GM23338 (cell line): ENCODE data around the gene TBC1D5. TPM values are rescaled to one million over a fixed set of nuclear protein-coding genes. Genes with fewer than 3 reads are reported as not detected.
A peak's percentile ranks its signal among the peaks of the same experiment; 100 is the strongest.

ENCODE experiments used
- ATAC-seq: fragments of 200-7000 bp; cut with Tn5 transposase; 3 replicates; pipeline ENCODE4 v1.9.1; 2020
- DNase-seq: peaks from one replicate; pipeline ENCODE4 v3.0.0-alpha.2; 2015; ENCODE audit warnings: low spot score
- H2AFZ ChIP-seq: fragments of 200-600 bp; sonication (generic); 2 replicates; pipeline ENCODE4 v1.8.0; 2016; ENCODE audit warnings: antibody characterized with exemption, mild to moderate bottlenecking, moderate library complexity
- H3F3A ChIP-seq: fragments of 200-600 bp; sonication (generic); replicated peaks from 2 replicates; pipeline ENCODE4 v1.8.0; 2017; ENCODE audit warnings: antibody characterized with exemption, mixed run types, low read depth
- H3K27ac ChIP-seq: fragments of 200-600 bp; sonication (generic); 2 replicates; pipeline ENCODE4 v1.6.1; 2016; ENCODE audit warnings: low read depth
- H3K27me3 ChIP-seq: fragments of 200-600 bp; sonication (generic); 2 replicates; pipeline ENCODE4 v1.8.0; 2016; ENCODE audit warnings: mild to moderate bottlenecking, mixed run types, moderate library complexity; ENCODE audit not compliant: insufficient read depth
- H3K36me3 ChIP-seq: fragments of 200-600 bp; sonication (generic); 2 replicates; pipeline ENCODE4 v1.8.0; 2016; ENCODE audit warnings: mild to moderate bottlenecking; ENCODE audit not compliant: insufficient read depth
- H3K4me1 ChIP-seq: fragments of 200-600 bp; sonication (generic); 2 replicates; pipeline ENCODE4 v1.8.0; 2016; ENCODE audit warnings: mild to moderate bottlenecking, moderate library complexity; ENCODE audit not compliant: insufficient read depth
- H3K4me2 ChIP-seq: fragments of 200-600 bp; sonication (generic); 2 replicates; pipeline ENCODE4 v1.7.1; 2017; ENCODE audit warnings: mixed run types
- H3K4me3 ChIP-seq: fragments of 200-600 bp; sonication (generic); 2 replicates; pipeline ENCODE4 v1.6.1; 2016; ENCODE audit warnings: mixed run types
- H3K79me2 ChIP-seq: fragments of 200-600 bp; sonication (generic); replicated peaks from 2 replicates; pipeline ENCODE4 v1.8.0; 2017; ENCODE audit warnings: mild to moderate bottlenecking; ENCODE audit not compliant: insufficient read depth
- H3K9me2 ChIP-seq: fragments of 200-600 bp; sonication (generic); 2 replicates; pipeline ENCODE4 v1.8.0; 2017; ENCODE audit not compliant: insufficient read depth
- H4K20me1 ChIP-seq: fragments of 200-600 bp; sonication (generic); replicated peaks from 2 replicates; pipeline ENCODE4 v1.8.0; 2017; ENCODE audit warnings: mild to moderate bottlenecking; ENCODE audit not compliant: insufficient read depth
- H3K27ac Mint-ChIP-seq: 2 replicates; pipeline ENCODE4 v1.8.0; 2020; ENCODE audit warnings: inconsistent platforms, mild to moderate bottlenecking, moderate library complexity, mixed read lengths
- H3K27me3 Mint-ChIP-seq: 3 replicates; pipeline ENCODE4 v1.8.0; 2022; ENCODE audit warnings: low read depth, mild to moderate bottlenecking, moderate library complexity, mixed read lengths, inconsistent platforms; ENCODE audit not compliant: insufficient read depth, poor library complexity
- H3K36me3 Mint-ChIP-seq: 3 replicates; pipeline ENCODE4 v1.8.0; 2021; ENCODE audit warnings: low read depth, mild to moderate bottlenecking, inconsistent platforms, moderate library complexity, mixed read lengths
- H3K4me1 Mint-ChIP-seq: 3 replicates; pipeline ENCODE4 v1.8.0; 2020; ENCODE audit warnings: mild to moderate bottlenecking, inconsistent platforms, mixed read lengths
- H3K4me3 Mint-ChIP-seq: 3 replicates; pipeline ENCODE4 v1.8.0; 2021; ENCODE audit warnings: moderate library complexity, mild to moderate bottlenecking, inconsistent platforms, mixed read lengths
- H3K9me3 Mint-ChIP-seq: 3 replicates; pipeline ENCODE4 v1.8.0; 2020; ENCODE audit warnings: moderate library complexity, mild to moderate bottlenecking, inconsistent platforms, mixed read lengths
- CREB1 ChIP-seq: fragments of 250-450 bp; sonication (Bioruptor Pico); IDR thresholded peaks from 2 replicates; pipeline ENCODE4 v1.5.0; 2020; ENCODE audit warnings: low read depth, mild to moderate bottlenecking, moderate library complexity
- CTCF ChIP-seq, 2 experiments: fragments of 200-600 bp in 1 of 2; sonication (generic) in 1 of 2; conservative IDR thresholded peaks; 2 replicates each; pipeline versions ENCODE4 v1.5.1 to v1.6.1; 2016 to 2017; ENCODE audit warnings: antibody characterized with exemption in 2 of 2, low read depth in 2 of 2, mild to moderate bottlenecking in 2 of 2, moderate library complexity in 1 of 2
- ETS1 ChIP-seq: IDR thresholded peaks from 2 replicates; pipeline ENCODE4 v1.6.1; 2016; ENCODE audit warnings: antibody characterized with exemption
- EZH2 ChIP-seq: fragments of 200-600 bp; sonication (generic); IDR thresholded peaks from one replicate; pipeline ENCODE4 v1.8.0; 2017; ENCODE audit warnings: antibody characterized with exemption, mild to moderate bottlenecking, low read depth; ENCODE audit not compliant: unreplicated experiment
- EZH2phosphoT487 ChIP-seq: fragments of 200-600 bp; sonication (generic); IDR thresholded peaks from one replicate; pipeline ENCODE4 v1.8.1; 2018; ENCODE audit warnings: antibody characterized with exemption; ENCODE audit not compliant: unreplicated experiment
- NANOG ChIP-seq: IDR thresholded peaks from 2 replicates; pipeline ENCODE4 v1.6.1; 2016; ENCODE audit warnings: antibody characterized with exemption, borderline replicate concordance
- POLR2AphosphoS5 ChIP-seq: IDR thresholded peaks from 2 replicates; pipeline ENCODE4 v1.6.1; 2016; ENCODE audit warnings: antibody characterized with exemption, low read depth
- STAT1 ChIP-seq: IDR thresholded peaks from one replicate; pipeline ENCODE4 v1.6.1; 2016; ENCODE audit warnings: antibody characterized with exemption; ENCODE audit not compliant: unreplicated experiment
- ZNF114 ChIP-seq: fragments of 250-450 bp; sonication (Bioruptor Pico); IDR thresholded peaks from 2 replicates; pipeline ENCODE4 v1.5.0; 2020; ENCODE audit warnings: mild to moderate bottlenecking, moderate library complexity
- ZNF331 ChIP-seq: fragments of 250-450 bp; sonication (Bioruptor Pico); IDR thresholded peaks from 2 replicates; pipeline ENCODE4 v1.5.0; 2020; ENCODE audit warnings: low read depth, mild to moderate bottlenecking, moderate library complexity
- polyA plus RNA-seq: library from polyadenylated mRNA; unstranded; fragments of >200 nt; fragmentation: Nextera tagmentation; extraction: Ambion mirVana; gene quantifications from 2 replicates; pipeline ENCODE4 v1.2.1, GENCODE V29; 2016
- total RNA-seq: library from RNA; depleted of rRNA; stranded (reverse); fragments of >200 nt; shearing (Covaris generic); gene quantifications from 2 replicates; pipeline ENCODE4 v1.2.3, GENCODE V29; 2014

Gene TBC1D5
- total and polyA plus RNA-seq, 2 experiments from 2014 or later = 21.8 to 48.1 TPM

- no peaks in the 10 kb centered on the region for H3K36me3 ChIP-seq
- no peak overlapping the region for H3K4me3 Mint-ChIP-seq
- no peaks in the 10 kb centered on the region for H3K9me2 ChIP-seq
- H3K27me3 ChIP-seq = no peaks in the 10 kb centered on the region
- H3F3A ChIP-seq = no peaks in the 10 kb centered on the region
- 0 out of 2 replicates have a peak, but pooled peaks cover 4% of the 10 kb centered on the region for H4K20me1 ChIP-seq
- peak overlapping the region; percentile 9; the same call in 1 of the 2 replicates for H3K27ac Mint-ChIP-seq
- H3K9me3 Mint-ChIP-seq = no peaks in the 10 kb centered on the region
- H3K27ac ChIP-seq = no peak overlapping the region
- no peak overlapping the region for H3K4me3 ChIP-seq
- no peak overlapping the region for H3K4me2 ChIP-seq
- H3K27me3 Mint-ChIP-seq = no peaks in the 10 kb centered on the region
- peaks cover 4% of the 10 kb centered on the region; the same call in 1 of the 2 replicates for H3K4me1 ChIP-seq
- H2AFZ ChIP-seq = no peak overlapping the region
- no peak for DNase-seq
- peaks cover 11% of the 10 kb centered on the region for H3K4me1 Mint-ChIP-seq
- TF ChIP-seq EZH2phosphoT487 = no peak
- TF ChIP-seq CTCF (conservative IDR thresholded peaks at IDR 0.05; ENCODE audit: low read depth in 2 of 2) = no peak
- no peak for TF ChIP-seq ETS1
- H3K79me2 ChIP-seq = peaks cover 4% of the 10 kb centered on the region; the same call in 1 of the 2 replicates
- no peak for ATAC-seq
- H3K36me3 Mint-ChIP-seq = no peaks in the 10 kb centered on the region
These were observed 100.0 kb downstream of the TBC1D5 start for GRCh38 chr3:17642474-17642873.

- Mint-ChIP-seq H3K36me3 (no peaks in the 10 kb centered on the region), H3K27me3 (no peaks in the 10 kb centered on the region), H3K27ac (no peak overlapping the region), H3K4me3 (no peak overlapping the region), H3K4me1 (peaks cover 11% of the 10 kb centered on the region), H3K9me3 (no peaks in the 10 kb centered on the region)
- H3K4me3 ChIP-seq = no peak overlapping the region
- no peak overlapping the region for H3K27ac ChIP-seq
- H3K36me3 ChIP-seq = no peaks in the 10 kb centered on the region
- H3K4me1 ChIP-seq = no peaks in the 10 kb centered on the region; the same call in 1 of the 2 replicates
- no peak overlapping the region for H2AFZ ChIP-seq
- DNase-seq = no peak
- no peak overlapping the region for H3K4me2 ChIP-seq
- no peak for ATAC-seq
- H3F3A ChIP-seq = no peaks in the 10 kb centered on the region
- H3K9me2 ChIP-seq = no peaks in the 10 kb centered on the region
- 0 out of 2 replicates have a peak, but pooled peaks cover 4% of the 10 kb centered on the region for H4K20me1 ChIP-seq
- H3K27me3 ChIP-seq = no peaks in the 10 kb centered on the region
- H3K79me2 ChIP-seq = peaks cover 4% of the 10 kb centered on the region; the same call in 1 of the 2 replicates
- no peak for TF ChIP-seq CREB1 (CRISPR knock-in tag)
- TF ChIP-seq POLR2AphosphoS5 = no peak
- TF ChIP-seq CTCF (conservative IDR thresholded peaks at IDR 0.05; ENCODE audit: low read depth in 2 of 2) = no peak
- no peak for TF ChIP-seq NANOG
- no peak for TF ChIP-seq STAT1
- TF ChIP-seq EZH2phosphoT487 = no peak
- no peak for TF ChIP-seq ZNF114 (CRISPR knock-in tag)
- TF ChIP-seq ETS1 = no peak
- no peak for TF ChIP-seq EZH2
- TF ChIP-seq ZNF331 (CRISPR knock-in tag) = no peak
These were observed 102.0 kb downstream of the TBC1D5 start for GRCh38 chr3:17640466-17640865.
